ENCODE measurements around the gene DCN.

DNA sequence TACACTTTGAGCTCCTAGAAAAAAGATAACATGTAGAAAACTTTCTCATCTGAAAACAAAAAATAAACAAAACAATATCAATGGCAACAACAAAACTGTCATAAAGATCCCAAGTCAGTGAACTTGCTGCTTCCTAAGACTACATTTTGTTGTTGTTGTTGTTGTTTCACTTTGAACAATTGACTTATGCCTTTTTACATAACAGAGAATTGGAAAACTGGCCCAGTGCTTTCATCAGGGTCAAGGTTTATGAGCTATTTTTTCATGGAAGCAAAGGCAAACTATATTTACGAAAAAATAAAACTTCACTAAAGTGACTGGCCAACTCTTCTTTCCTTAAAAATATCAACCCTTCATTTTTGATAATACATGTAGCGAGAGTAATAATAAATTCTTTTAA lies 6.3 kb downstream of the DCN start:
- TF ChIP-seq POLR2AphosphoS5 (IDR thresholded peaks at IDR 0.05) (no peak), POLR2A (IDR thresholded peaks at IDR 0.05) (no peak), EP300 (IDR thresholded peaks at IDR 0.05) (no peak)
- TF ChIP-seq, protein P1, sequence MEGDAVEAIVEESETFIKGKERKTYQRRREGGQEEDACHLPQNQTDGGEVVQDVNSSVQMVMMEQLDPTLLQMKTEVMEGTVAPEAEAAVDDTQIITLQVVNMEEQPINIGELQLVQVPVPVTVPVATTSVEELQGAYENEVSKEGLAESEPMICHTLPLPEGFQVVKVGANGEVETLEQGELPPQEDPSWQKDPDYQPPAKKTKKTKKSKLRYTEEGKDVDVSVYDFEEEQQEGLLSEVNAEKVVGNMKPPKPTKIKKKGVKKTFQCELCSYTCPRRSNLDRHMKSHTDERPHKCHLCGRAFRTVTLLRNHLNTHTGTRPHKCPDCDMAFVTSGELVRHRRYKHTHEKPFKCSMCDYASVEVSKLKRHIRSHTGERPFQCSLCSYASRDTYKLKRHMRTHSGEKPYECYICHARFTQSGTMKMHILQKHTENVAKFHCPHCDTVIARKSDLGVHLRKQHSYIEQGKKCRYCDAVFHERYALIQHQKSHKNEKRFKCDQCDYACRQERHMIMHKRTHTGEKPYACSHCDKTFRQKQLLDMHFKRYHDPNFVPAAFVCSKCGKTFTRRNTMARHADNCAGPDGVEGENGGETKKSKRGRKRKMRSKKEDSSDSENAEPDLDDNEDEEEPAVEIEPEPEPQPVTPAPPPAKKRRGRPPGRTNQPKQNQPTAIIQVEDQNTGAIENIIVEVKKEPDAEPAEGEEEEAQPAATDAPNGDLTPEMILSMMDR (IDR thresholded peaks at IDR 0.05): no peak
